OCI-M1 (cell line): Measurements from ENCODE around the gene DENR.
"Not testable (repeated sequence)": the region's sequence is repeated elsewhere in the genome, so short reads cannot be mapped to it uniquely, and the experiment has no call there.

Experiments
- DNase-seq: peaks from one replicate; lab custom pipeline; 2025; lab: John Stamatoyannopoulos, UW

The DENR gene

GRCh38 chr12:122740351-122740750, 12.3 kb upstream of the DENR start:
- DNase-seq: peak; percentile 29

- DNase-seq: no peak
Measured at GRCh38 chr12:122743895-122744525, 8.6 kb upstream of the DENR start.

GRCh38 chr12:122747224-122748135, 5.1 kb upstream of the DENR start:
- DNase-seq: peak; percentile 21

- no peak for DNase-seq
Measured at GRCh38 chr12:122749569-122750332, 2.9 kb upstream of the DENR start.

- peak; percentile 57 for DNase-seq
Measured at GRCh38 chr12:122750781-122751515, 1.7 kb upstream of the DENR start.

- DNase-seq: peak; percentile 60
Measured at GRCh38 chr12:122753319-122753650, 661 bp downstream of the DENR start.

- DNase-seq: no peak
Measured at GRCh38 chr12:122754790-122755189, 2.2 kb downstream of the DENR start.

- DNase-seq: peak; percentile 91
Measured at GRCh38 chr12:122757568-122757967, 4.9 kb downstream of the DENR start.

- DNase-seq: peak; percentile 15
Measured at GRCh38 chr12:122785503-122785902, 32.9 kb downstream of the DENR start.

GRCh38 chr12:122788387-122788786, 35.8 kb downstream of the DENR start:
- no peak for DNase-seq

- peak; percentile 74 for DNase-seq
Measured at GRCh38 chr12:122789637-122790036, 37.0 kb downstream of the DENR start.

GRCh38 chr12:122790393-122791075, 37.9 kb downstream of the DENR start:
- no peak for DNase-seq

GRCh38 chr12:122793685-122794106, 41.1 kb downstream of the DENR start:
- peak; percentile 87 for DNase-seq

GRCh38 chr12:122795807-122796206, 43.2 kb downstream of the DENR start:
- DNase-seq: no peak

GRCh38 chr12:122799641-122800243, 47.1 kb downstream of the DENR start:
- DNase-seq: no peak

- DNase-seq: no peak
Measured at GRCh38 chr12:122803937-122804336, 51.3 kb downstream of the DENR start.

- DNase-seq: not testable (repeated sequence)
Measured at GRCh38 chr12:122804957-122805356, 52.3 kb downstream of the DENR start.

GRCh38 chr12:122807651-122808050, 55.0 kb downstream of the DENR start:
- no peak for DNase-seq

GRCh38 chr12:122811777-122812176, 59.2 kb downstream of the DENR start:
- DNase-seq: no peak

GRCh38 chr12:122813310-122813713, 60.7 kb downstream of the DENR start:
- DNase-seq: peak; percentile 49
